ENCODE data around the gene CPED1.

Gene CPED1

DNA sequence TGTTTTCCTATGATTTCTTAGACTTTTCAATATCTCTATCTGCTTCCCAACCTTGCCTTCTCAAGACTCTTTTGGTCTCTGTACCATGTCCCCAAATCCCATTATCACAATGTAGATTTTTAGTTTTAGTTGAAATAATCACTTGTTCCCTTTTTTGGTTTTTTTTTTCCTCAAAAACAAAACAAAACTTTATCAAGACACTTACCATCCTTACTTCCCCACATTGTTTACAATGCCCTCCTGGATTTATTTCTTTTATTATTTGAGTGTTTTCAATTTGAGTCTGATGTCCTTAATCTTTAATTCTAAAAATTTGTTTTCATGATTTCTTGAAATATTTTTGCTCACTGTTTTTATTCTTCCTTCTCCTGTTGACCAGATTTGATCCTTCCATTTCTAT lies 112.6 kb downstream of the CPED1 start:
- FAIRE-seq = no peak
- TF ChIP-seq, protein P1, sequence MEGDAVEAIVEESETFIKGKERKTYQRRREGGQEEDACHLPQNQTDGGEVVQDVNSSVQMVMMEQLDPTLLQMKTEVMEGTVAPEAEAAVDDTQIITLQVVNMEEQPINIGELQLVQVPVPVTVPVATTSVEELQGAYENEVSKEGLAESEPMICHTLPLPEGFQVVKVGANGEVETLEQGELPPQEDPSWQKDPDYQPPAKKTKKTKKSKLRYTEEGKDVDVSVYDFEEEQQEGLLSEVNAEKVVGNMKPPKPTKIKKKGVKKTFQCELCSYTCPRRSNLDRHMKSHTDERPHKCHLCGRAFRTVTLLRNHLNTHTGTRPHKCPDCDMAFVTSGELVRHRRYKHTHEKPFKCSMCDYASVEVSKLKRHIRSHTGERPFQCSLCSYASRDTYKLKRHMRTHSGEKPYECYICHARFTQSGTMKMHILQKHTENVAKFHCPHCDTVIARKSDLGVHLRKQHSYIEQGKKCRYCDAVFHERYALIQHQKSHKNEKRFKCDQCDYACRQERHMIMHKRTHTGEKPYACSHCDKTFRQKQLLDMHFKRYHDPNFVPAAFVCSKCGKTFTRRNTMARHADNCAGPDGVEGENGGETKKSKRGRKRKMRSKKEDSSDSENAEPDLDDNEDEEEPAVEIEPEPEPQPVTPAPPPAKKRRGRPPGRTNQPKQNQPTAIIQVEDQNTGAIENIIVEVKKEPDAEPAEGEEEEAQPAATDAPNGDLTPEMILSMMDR (IDR thresholded peaks at IDR 0.05; ENCODE audit: insufficient read depth, missing control alignments) = no peak
- DNase-seq (ENCODE audit: insufficient read length, low spot score) = no peak

DNA sequence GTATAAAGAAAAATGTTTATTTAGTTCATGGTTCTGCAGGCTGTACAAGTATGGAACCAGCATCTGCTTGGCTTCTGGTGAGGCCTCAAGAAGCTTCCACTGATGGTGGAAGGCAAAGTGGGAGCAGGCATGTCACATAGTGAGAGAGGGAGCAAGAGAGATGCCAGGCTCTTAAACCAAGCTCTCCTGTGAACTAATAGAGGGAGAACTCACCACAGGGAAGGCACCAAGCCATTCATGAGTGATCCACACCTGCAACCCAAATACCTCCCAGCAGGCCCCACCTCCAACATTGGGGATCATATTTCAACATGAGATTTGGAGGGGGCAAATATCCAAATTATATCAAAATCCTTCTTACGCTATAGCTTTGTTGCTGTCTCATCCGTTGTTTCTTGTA lies 113.1 kb downstream of the CPED1 start:
- no peak for FAIRE-seq
- TF ChIP-seq, protein P1 (IDR thresholded peaks at IDR 0.05; ENCODE audit: insufficient read depth, missing control alignments) = no peak
- DNase-seq (ENCODE audit: insufficient read length, low spot score) = no peak

DNA sequence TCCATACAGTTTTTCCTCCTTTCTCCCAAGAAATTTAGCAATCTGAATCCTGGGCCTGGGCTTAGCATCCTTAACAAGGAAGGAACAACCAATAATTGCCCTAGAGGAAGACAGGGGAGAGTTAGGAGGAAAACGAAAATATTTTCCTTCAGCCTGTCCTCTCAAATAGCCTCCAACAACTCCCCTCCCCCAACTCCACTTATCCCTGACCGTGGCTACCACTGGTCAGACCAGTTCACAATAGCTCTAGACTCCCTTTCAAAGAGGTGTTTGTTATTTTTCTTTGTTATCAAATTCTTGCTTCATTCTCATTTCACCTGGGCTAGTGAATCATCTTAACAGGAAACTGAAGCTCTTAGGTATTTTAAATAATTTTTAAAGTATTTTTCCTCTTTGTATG lies 114.1 kb downstream of the CPED1 start:
- DNase-seq (ENCODE audit: insufficient read length, low spot score) (no peak), FAIRE-seq (no peak)
- TF ChIP-seq, protein P1 (IDR thresholded peaks at IDR 0.05; ENCODE audit: insufficient read depth, missing control alignments) = no peak

DNA sequence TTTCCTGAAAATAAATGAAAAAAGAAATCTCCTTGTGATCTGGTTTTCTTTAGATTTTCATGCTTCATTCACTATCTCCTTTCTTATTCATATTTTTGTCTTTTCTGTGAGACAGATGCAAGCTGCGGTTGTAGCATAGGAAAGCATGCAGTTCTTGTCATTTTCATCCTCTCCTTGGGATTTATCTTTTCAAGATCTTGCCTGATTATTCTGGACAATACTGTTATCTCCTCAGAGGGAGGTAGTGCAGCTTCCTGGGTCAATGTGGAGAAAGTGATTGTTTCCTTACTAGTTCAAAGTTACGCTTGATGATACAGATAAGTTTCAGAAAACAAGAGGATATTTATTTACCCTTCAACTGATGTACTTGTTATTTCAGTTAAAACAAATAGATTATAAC lies 114.6 kb downstream of the CPED1 start:
- TF ChIP-seq, protein P1 (IDR thresholded peaks at IDR 0.05; ENCODE audit: insufficient read depth, missing control alignments) = no peak
- FAIRE-seq (no peak), DNase-seq (ENCODE audit: insufficient read length, low spot score) (no peak)

DNA sequence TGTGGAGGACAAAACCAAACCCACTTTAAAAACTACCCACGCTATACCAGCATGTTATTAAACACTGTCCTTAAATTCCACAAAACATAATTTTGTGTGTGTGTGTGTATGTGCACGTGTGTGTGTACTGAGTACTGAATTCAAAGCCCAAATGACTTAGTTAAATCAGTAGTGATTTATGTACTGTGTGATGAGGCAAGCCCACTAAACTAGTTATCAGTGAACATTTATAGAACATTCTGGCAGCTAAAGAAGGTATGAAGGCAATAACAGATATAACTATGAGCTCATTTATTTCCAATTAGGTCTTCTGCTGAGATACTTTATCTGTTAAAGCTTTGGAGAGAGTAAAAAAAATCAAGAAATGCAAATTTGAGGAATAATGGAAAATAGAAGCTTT lies 115.1 kb downstream of the CPED1 start:
- DNase-seq (ENCODE audit: insufficient read length, low spot score) (no peak), FAIRE-seq (no peak)
- TF ChIP-seq, protein P1 (IDR thresholded peaks at IDR 0.05; ENCODE audit: insufficient read depth, missing control alignments) = no peak

DNA sequence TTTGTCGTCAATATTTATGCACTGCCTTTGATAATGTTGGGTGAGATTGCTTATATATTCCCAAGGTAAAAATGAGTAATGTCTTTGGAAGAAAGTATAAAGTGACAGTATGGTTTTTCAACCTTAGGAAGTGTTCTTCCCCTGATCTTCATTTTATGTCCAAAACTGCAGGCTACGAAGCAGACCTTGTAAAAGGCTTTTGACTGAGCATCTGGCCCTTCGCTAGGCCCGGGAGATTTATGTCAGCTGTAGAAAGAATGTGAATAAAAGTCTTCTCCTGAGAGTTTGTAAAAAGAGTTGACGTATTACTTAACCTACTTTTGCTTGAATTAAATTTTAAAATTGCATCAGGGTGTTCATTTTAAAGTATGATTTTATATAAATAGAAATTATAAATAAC lies 116.8 kb downstream of the CPED1 start:
- DNase-seq (ENCODE audit: insufficient read length, low spot score) = no peak
- FAIRE-seq = no peak
- TF ChIP-seq, protein P1 (IDR thresholded peaks at IDR 0.05; ENCODE audit: insufficient read depth, missing control alignments) = no peak

DNA sequence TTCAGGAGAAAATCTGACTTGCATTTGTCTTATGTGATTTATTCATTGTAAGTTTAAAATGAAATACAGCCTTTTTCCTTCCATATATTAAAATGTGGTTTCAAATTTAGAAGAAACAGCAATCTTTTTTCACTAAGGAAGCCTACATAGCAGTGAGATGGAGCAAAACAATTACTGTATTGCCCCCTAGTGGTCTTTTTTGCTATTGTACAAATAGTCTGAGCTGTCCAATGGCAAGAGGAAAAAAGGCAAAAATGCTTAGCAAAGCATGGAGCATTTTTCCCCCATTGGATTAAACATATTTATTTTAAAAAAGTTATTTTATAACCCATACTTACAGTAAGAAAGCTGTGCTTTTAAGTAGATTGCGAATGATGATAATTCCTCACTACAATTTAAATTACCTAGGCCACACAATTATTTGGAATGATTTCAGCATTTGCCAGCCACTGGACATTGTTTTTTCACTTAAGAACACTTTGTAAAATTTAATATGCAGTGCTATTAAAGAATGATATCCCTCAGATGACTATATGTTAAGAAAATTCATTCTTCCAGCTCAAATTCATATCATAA lies 119.5 kb downstream of the CPED1 start:
- TF ChIP-seq, protein P1 (IDR thresholded peaks at IDR 0.05; ENCODE audit: insufficient read depth, missing control alignments) = peak; percentile 74
- DNase-seq (ENCODE audit: insufficient read length, low spot score) = no peak
- peak; percentile 11 for FAIRE-seq
